DOHH2 (cell line): Measurements from ENCODE around the gene GPR85.

Experiments
- H3F3A ChIP-seq: fragments of 200-600 bp; sonication (generic), shearing (Covaris generic); 2 replicates; pipeline ENCODE4 v1.6.0; 2016; ENCODE audit warnings: antibody characterized with exemption, mild to moderate bottlenecking; ENCODE audit not compliant: control insufficient read depth, insufficient read depth
- H3K27ac ChIP-seq: fragments of 200-600 bp; sonication (generic); 2 replicates; pipeline ENCODE4 v1.5.1; 2014; ENCODE audit warnings: low read depth, mild to moderate bottlenecking, low read length, moderate library complexity
- H3K27me3 ChIP-seq: fragments of 200-600 bp; sonication (generic); 2 replicates; pipeline ENCODE4 v1.6.1; 2014; ENCODE audit warnings: mild to moderate bottlenecking, low read length, mixed read lengths; ENCODE audit not compliant: control insufficient read depth
- H3K36me3 ChIP-seq: fragments of 200-600 bp; sonication (generic); 2 replicates; pipeline ENCODE4 v1.6.1; 2014; ENCODE audit warnings: mild to moderate bottlenecking, low read length, moderate library complexity, mixed read lengths; ENCODE audit not compliant: control insufficient read depth
- H3K4me1 ChIP-seq: fragments of 200-600 bp; sonication (generic); 2 replicates; pipeline ENCODE4 v1.6.1; 2014; ENCODE audit warnings: mild to moderate bottlenecking, low read length, mixed read lengths; ENCODE audit not compliant: control insufficient read depth
- H3K4me2 ChIP-seq: fragments of 200-600 bp; sonication (generic); 2 replicates; pipeline ENCODE4 v1.6.0; 2014; ENCODE audit warnings: mild to moderate bottlenecking, low read length, moderate library complexity
- H3K4me3 ChIP-seq: fragments of 200-600 bp; sonication (generic); 2 replicates; pipeline ENCODE4 v1.5.1; 2014; ENCODE audit warnings: mild to moderate bottlenecking, low read length, mixed read lengths
- H3K79me2 ChIP-seq: fragments of 200-600 bp; sonication (generic); 2 replicates; pipeline ENCODE4 v1.6.1; 2014; ENCODE audit warnings: mild to moderate bottlenecking, low read length, mixed read lengths; ENCODE audit not compliant: control insufficient read depth
- H3K9me2 ChIP-seq: fragments of 200-600 bp; sonication (generic); replicated peaks from 2 replicates; pipeline ENCODE4 v1.6.1; 2014; ENCODE audit warnings: mild to moderate bottlenecking, low read length, mixed read lengths; ENCODE audit not compliant: control insufficient read depth
- H3K9me3 ChIP-seq: fragments of 200-600 bp; sonication (generic); 2 replicates; pipeline ENCODE4 v1.6.1; 2014; ENCODE audit warnings: antibody characterized with exemption, low read length, mixed read lengths; ENCODE audit not compliant: control insufficient read depth, insufficient read depth
- H4K20me1 ChIP-seq: fragments of 200-600 bp; sonication (generic); 2 replicates; pipeline ENCODE4 v1.6.0; 2014; ENCODE audit warnings: low read depth, mild to moderate bottlenecking, antibody characterized with exemption, low read length, moderate library complexity; ENCODE audit not compliant: control insufficient read depth, insufficient read depth
- CTCF ChIP-seq: fragments of 200-600 bp; sonication (generic); IDR thresholded peaks from one replicate; pipeline ENCODE4 v1.5.1; 2014; ENCODE audit warnings: antibody characterized with exemption, mild to moderate bottlenecking, low read depth, low read length; ENCODE audit not compliant: poor library complexity, severe bottlenecking
- EZH2phosphoT487 ChIP-seq: fragments of 200-600 bp; sonication (generic); IDR thresholded peaks from 2 replicates; pipeline ENCODE4 v1.6.1; 2017; ENCODE audit warnings: borderline replicate concordance, mild to moderate bottlenecking, antibody characterized with exemption, low read length, moderate library complexity, mixed read lengths

The GPR85 gene

GRCh38 chr7:113040849-113041248 lies 45.8 kb downstream of the GPR85 start:
- no peaks in the 10 kb centered on the region for H3K9me2 ChIP-seq
- H4K20me1 ChIP-seq, result no peaks in the 10 kb centered on the region
- no peaks in the 10 kb centered on the region for H3F3A ChIP-seq
- H3K4me2 ChIP-seq, result no peak overlapping the region
- no peak overlapping the region for H3K4me3 ChIP-seq
- H3K9me3 ChIP-seq, result no peaks in the 10 kb centered on the region
- no peaks in the 10 kb centered on the region for H3K36me3 ChIP-seq
- H3K4me1 ChIP-seq, result no peaks in the 10 kb centered on the region
- no peak overlapping the region for H3K27ac ChIP-seq
- H3K27me3 ChIP-seq, result no peaks in the 10 kb centered on the region
- H3K79me2 ChIP-seq, result no peaks in the 10 kb centered on the region
- TF ChIP-seq CTCF (no peak), EZH2phosphoT487 (no peak)

- H3K27me3 ChIP-seq, result no peaks in the 10 kb centered on the region
- H3F3A ChIP-seq, result no peaks in the 10 kb centered on the region
- H3K9me2 ChIP-seq, result no peaks in the 10 kb centered on the region
- peaks cover 10% of the 10 kb centered on the region for H3K4me1 ChIP-seq
- no peaks in the 10 kb centered on the region for H3K36me3 ChIP-seq
- no peak overlapping the region for H3K4me3 ChIP-seq
- H3K79me2 ChIP-seq, result no peaks in the 10 kb centered on the region
- no peaks in the 10 kb centered on the region for H4K20me1 ChIP-seq
- no peaks in the 10 kb centered on the region for H3K9me3 ChIP-seq
- TF ChIP-seq CTCF (no peak), EZH2phosphoT487 (no peak)
- no peak overlapping the region for H3K4me2 ChIP-seq
- H3K27ac ChIP-seq, result no peak overlapping the region
These were observed 52.7 kb downstream of the GPR85 start for GRCh38 chr7:113033959-113034358.
